GM18498 (cell line): ENCODE measurements around the gene TSPEAR.

Experiments
- ATAC-seq: cut with Tn5 transposase; IDR thresholded peaks from one replicate; pipeline ENCODE4 v1.9.1; 2021; ENCODE audit warnings: mild to moderate bottlenecking, moderate library complexity; ENCODE audit not compliant: unreplicated experiment

Gene TSPEAR

DNA sequence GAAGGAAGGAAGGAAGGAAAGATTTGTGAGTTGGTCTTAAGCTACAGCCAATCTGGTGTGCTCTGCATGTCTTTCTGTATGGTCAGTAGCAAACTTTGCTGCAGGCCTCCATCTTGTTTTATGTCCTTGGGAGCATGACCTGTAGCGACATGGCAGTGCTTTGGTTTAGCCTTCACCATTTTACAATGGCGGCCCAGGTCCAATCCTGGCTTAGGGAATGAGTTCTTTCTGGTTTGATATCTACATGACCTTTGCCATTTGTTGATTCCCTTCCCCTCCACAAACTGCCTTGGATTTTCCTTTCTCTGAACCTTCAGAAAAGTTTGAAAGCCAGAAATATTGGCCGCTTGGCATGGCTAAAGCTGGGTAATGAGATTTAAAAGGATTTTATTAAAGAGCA is 30.5 kb upstream of the TSPEAR start:
- ATAC-seq = no peak

DNA sequence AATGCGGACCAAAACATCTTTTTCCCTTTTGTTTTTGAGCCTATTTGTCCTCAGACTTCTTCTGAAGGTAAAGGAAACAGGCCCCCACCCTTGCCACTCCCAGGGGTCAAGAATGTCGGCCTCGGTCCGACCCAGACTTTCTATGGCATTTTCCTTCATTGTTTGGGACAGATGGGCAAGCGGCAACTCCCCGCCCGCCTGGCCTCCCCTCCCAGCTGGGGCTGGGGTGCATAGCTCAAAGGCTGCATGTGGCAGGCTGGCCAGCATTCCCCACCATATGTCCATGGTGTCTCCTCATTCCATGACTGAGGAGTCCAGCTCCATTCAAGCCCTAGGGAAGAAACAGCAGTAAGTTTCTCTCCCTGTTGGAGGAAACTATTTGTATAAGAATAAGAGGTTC is 29.4 kb upstream of the TSPEAR start:
- no peak for ATAC-seq

- no peak for ATAC-seq
These were observed 27.9 kb upstream of the TSPEAR start for GRCh38 chr21:44739316-44739715.

DNA sequence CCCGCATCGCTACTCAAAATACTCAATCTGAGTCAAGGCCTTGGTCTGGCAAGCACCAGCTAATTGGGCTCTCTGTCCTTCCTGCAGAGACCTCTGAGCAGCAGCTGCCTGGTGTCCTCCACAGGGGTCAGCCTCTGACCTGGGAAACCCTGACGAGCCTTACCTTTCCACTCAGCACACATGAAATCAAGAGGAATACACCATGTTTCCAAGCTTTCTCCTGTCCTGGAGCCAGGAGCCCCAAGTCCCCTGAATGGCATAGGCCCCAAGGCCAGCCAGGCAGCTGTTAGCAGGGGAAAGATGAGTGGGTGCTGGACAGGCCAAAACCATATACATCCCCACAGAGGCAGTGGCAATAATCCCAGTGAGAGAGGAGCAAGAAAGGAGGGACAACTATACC is 27.2 kb upstream of the TSPEAR start:
- ATAC-seq = no peak

- no peak for ATAC-seq
These were observed 26.5 kb upstream of the TSPEAR start for GRCh38 chr21:44737706-44738354.

- no peak for ATAC-seq
These were observed 25.1 kb upstream of the TSPEAR start for GRCh38 chr21:44736291-44737004.

DNA sequence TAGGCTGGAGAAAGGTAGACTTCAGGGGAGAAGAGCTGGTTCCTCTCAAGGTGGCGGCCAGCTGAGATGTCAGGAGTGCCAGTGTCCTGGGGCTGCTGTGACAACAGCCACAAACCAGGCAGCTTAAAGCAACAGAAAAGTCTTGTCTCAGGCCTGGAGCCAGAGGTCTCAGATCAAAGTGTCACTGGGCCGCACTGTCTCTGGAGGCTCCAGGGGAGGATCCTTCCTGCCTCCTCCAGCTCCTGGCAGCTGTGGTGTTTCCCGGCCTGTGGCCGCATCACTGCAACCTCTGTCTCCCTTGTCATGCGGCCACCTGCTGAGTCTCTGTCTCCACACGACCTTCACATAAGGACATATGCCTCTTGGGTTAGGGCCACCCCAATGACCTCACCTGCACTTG is 24.4 kb upstream of the TSPEAR start:
- ATAC-seq = no peak

DNA sequence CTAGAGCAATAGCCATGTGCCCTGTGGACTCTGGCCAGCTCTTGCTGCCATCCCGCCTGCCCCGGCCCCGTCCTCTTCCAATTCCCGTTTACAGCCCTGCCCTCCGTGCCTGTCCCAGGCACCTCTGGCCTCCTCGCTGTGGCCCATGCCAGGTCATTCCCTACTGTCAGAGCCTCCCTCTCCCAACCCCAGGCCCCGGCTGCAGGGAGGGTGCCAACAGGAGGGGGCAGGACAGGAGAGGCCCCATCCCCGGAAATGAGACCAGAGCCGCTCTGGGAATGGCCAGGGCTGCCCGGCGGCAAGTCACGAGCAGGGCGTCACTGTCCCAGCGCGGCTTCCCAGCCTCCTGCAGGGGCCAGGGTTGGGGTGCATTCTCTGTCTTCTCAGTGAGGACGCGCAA is 23.5 kb upstream of the TSPEAR start:
- no peak for ATAC-seq

- ATAC-seq = no peak
These were observed 22.8 kb upstream of the TSPEAR start for GRCh38 chr21:44734026-44734745.

- no peak for ATAC-seq
These were observed 21.6 kb upstream of the TSPEAR start for GRCh38 chr21:44732956-44733355.

- no peak for ATAC-seq
These were observed 20.9 kb upstream of the TSPEAR start for GRCh38 chr21:44732263-44732662.

GRCh38 chr21:44730951-44731579 is 19.7 kb upstream of the TSPEAR start:
- no peak for ATAC-seq

GRCh38 chr21:44730028-44730395 is 18.6 kb upstream of the TSPEAR start:
- ATAC-seq = no peak

GRCh38 chr21:44729336-44730027 is 18.1 kb upstream of the TSPEAR start:
- ATAC-seq = no peak

GRCh38 chr21:44728716-44729115 is 17.3 kb upstream of the TSPEAR start:
- no peak for ATAC-seq

- no peak for ATAC-seq
These were observed 16.4 kb upstream of the TSPEAR start for GRCh38 chr21:44727757-44728156.

GRCh38 chr21:44727321-44727720 is 15.9 kb upstream of the TSPEAR start:
- no peak for ATAC-seq

DNA sequence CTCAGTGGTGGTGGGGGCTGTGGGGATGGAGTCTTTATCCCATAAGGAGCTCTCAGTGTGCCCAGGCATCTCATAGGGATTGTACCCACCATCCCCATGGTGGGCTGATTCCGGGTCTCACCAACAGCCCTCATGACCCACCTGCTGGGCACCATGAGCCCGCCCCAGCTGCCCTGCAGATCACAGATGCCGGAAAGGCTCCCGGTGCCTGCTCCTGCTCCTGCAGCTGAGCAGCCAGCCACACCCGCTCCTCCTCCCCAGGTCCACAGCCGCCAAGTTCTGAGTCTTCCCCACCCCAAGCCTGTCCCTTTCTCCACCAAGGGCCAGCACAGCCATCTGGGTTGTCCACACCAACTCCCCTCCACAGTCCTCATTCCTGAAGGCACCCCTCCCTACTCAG is 15.5 kb upstream of the TSPEAR start:
- no peak for ATAC-seq

DNA sequence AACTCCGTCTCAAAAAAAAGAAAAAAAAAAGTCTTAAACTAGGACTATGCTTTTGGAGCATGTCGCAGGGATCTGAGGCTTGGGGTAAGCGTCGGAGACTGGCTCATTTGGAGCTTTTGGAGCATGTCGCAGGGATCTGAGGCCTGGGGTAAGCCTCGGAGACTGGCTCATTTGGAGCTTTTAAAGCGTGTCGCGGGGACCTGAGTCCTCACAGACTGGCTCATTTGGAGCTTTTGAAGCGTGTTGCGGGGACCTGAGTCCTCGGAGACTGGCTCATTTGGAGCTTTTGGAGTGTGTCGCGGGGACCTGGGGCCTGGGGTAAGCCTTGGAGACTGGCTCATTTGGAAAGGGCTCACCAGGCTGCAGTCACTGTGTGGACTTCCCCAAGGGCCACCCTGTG is 13.6 kb upstream of the TSPEAR start:
- no peak for ATAC-seq

- no peak for ATAC-seq
These were observed 12.8 kb upstream of the TSPEAR start for GRCh38 chr21:44724196-44724595.
